GM12874 (cell line): ENCODE results near the gene KCNJ6.

Source experiments
- CTCF ChIP-seq: IDR thresholded peaks from 2 replicates; pipeline ENCODE4 v1.5.1; 2011; ENCODE audit warnings: low read depth, mild to moderate bottlenecking, control low read depth, low read length, moderate library complexity; ENCODE audit not compliant: insufficient read depth

The KCNJ6 gene

GRCh38 chr21:37699024-37699775, 217.1 kb downstream of the KCNJ6 start:
- no peak for TF ChIP-seq CTCF

- no peak for TF ChIP-seq CTCF
Observed at GRCh38 chr21:37696936-37697335, 219.3 kb downstream of the KCNJ6 start.

- TF ChIP-seq CTCF = no peak
Observed at GRCh38 chr21:37695111-37695510, 221.1 kb downstream of the KCNJ6 start.

- TF ChIP-seq CTCF = no peak
Observed at GRCh38 chr21:37688952-37689659, 227.2 kb downstream of the KCNJ6 start.

- TF ChIP-seq CTCF = no peak
Observed at GRCh38 chr21:37686991-37687810, 229.1 kb downstream of the KCNJ6 start.

- no peak for TF ChIP-seq CTCF
Observed at GRCh38 chr21:37684547-37684946, 231.7 kb downstream of the KCNJ6 start.

GRCh38 chr21:37684115-37684493, 232.2 kb downstream of the KCNJ6 start:
- TF ChIP-seq CTCF = no peak
